GM18499 (cell line): Measurements from ENCODE around the gene HEATR5A.
"Not testable (repeated sequence)": the region's sequence is repeated elsewhere in the genome, so short reads cannot be mapped to it uniquely, and the experiment has no call there.

Experiments used
- ATAC-seq: cut with Tn5 transposase; IDR thresholded peaks from one replicate; pipeline ENCODE4 v1.9.1; 2021; ENCODE audit warnings: moderate number of reproducible peaks; ENCODE audit not compliant: insufficient read depth, unreplicated experiment

HEATR5A gene

GRCh38 chr14:31263485-31264133, 156.7 kb downstream of the HEATR5A start:
- no peak for ATAC-seq

GRCh38 chr14:31261859-31262731, 158.3 kb downstream of the HEATR5A start:
- no peak for ATAC-seq

DNA sequence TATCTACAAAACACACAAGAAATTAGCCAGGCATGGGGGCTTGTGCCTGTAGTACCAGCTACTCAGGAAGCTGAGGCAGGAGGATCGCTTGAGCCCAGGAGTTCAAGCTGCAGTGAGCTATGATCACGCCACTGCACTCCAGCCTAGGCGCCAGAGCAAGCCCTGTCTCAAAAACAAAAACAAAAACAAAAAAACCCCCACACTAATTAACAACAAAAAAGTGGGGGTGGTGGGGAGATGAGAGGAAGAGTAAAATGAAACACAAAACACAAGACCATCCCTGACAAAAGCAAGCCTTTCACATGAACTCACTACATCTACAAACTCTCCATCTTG, 158.9 kb downstream of the HEATR5A start:
- no peak for ATAC-seq

GRCh38 chr14:31259040-31259435, 161.3 kb downstream of the HEATR5A start:
- not testable (repeated sequence) for ATAC-seq

- no peak for ATAC-seq
Observed at GRCh38 chr14:31258427-31259039, 161.8 kb downstream of the HEATR5A start.

GRCh38 chr14:31257554-31258426, 162.6 kb downstream of the HEATR5A start:
- ATAC-seq = not testable (repeated sequence)

DNA sequence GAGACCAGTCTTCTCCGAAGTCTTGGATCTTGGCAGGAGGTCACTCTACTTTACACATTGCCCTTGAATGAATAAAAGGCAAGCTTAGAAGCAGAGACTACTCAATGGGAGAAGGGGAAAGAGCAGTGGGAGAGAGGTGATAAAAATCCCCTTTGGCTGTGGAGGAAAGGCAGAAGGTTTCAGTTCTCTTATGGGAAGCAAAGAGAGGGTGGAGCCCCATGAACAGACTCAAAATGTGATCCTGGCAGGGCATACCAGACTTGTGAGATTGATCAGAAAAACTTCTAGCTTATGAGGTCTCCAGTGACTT, 163.2 kb downstream of the HEATR5A start:
- no peak for ATAC-seq

- ATAC-seq = no peak
Observed at GRCh38 chr14:31256534-31257243, 163.7 kb downstream of the HEATR5A start.

GRCh38 chr14:31255918-31256317, 164.4 kb downstream of the HEATR5A start:
- ATAC-seq = not testable (repeated sequence)

DNA sequence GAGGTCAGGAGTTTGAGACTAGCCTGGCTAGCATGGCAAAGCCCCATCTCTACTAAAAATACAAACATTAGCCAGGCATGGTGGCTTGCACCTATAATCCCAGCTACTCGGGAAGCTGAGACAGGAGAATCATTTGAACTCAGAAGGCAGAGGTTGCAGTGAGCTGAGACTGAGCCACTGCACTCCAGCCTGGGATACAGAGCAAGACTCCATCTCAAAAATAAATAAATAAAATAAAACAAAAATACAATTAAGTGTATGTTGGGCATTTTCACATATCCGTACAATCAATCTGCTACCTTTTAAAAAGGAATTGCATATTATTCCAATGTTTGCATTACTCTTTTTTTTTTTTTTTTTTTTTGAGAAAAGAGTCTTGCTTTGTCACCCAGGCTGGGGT, 165.1 kb downstream of the HEATR5A start:
- ATAC-seq = no peak

DNA sequence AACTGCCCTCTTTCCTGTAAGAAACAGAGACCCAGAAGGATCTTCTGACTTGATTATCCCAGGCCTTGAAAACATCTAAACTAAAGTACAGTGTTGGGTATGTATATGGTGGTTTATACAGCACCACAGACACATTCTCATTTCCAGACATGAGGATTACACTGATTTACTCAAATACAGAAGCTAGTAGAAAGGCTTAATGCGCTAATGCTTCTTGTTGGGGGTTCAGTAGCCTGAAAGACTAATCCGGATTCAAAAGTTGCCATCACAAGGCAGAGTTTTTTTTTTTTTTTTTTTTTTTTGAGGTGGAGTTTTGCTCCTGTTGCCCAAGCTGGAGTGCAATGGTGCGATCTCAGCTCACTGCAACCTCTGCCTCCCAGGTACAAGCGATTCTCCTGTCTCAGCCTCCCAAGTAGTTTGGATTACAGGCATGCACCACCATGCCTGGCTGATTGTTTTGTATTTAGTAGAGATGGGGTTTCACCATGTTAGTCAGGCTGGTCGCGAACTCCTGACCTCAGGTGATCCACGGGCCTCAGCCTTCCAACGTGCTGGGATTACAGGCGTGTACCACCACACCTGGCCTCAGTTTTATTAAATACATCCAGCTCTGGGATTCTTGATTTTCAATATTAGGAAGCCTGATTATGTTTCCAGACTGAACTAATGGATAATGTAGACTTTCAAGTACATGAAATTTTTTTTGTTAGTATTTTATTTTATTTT, 166.4 kb downstream of the HEATR5A start:
- ATAC-seq = no peak

DNA sequence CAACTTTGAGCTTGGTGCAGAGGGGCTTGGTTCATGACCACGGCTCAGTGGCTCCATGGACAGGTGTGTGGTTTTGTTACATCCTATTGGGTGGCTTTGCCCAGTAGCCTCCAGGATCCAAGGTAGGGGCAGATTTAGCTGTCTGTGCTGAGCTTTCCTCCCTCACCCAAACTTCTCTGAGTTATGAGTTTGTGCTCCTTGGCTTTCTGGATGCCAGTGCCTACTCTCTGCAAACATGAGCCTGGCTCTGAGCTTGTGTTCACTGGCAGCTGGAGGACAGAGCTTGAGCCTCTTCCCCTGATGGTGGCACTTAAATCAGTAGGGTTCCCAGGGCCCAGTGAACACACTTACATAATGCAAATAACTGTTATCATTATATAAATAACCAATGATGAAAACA, 167.5 kb downstream of the HEATR5A start:
- no peak for ATAC-seq

- ATAC-seq = no peak
Observed at GRCh38 chr14:31251028-31251958, 169.1 kb downstream of the HEATR5A start.

DNA sequence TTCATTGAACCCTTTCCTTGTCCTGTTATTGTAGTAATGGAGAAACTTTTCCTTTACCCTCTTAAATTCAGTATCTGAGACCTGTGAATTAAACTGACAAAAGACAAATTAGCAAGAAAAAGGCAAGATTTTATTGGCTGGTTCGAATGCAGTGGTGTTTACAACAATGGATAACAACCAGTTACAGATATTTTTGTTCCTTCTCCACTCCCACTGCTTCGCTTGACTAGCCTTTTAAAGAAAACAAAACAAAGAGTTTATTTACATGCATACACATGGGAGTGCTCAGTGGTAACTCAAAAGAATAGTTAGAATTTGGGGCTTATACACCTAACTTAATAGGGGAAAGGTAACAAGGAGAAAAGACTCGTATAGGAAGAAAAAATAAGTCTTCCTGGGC, 175.7 kb downstream of the HEATR5A start:
- ATAC-seq = no peak

DNA sequence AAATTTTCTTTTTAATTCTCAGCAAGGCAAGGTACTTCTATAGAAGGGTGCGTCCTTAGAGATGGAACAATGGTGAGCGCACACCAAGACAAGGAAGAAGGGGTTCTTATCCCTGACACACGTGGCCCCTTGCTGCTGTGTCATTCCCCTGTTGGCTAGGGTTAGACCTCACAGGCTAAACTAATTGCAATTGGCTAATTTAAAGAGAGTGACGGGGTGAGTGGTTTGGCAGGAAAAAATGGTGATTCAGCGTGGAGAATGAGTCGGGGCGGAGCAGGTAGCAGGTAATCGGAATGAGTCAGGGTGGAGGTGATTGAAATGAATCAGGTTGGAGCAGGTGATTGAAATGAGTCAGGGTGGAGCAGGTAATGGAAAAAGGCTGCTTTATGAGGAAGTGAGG, 176.5 kb downstream of the HEATR5A start:
- no peak for ATAC-seq

DNA sequence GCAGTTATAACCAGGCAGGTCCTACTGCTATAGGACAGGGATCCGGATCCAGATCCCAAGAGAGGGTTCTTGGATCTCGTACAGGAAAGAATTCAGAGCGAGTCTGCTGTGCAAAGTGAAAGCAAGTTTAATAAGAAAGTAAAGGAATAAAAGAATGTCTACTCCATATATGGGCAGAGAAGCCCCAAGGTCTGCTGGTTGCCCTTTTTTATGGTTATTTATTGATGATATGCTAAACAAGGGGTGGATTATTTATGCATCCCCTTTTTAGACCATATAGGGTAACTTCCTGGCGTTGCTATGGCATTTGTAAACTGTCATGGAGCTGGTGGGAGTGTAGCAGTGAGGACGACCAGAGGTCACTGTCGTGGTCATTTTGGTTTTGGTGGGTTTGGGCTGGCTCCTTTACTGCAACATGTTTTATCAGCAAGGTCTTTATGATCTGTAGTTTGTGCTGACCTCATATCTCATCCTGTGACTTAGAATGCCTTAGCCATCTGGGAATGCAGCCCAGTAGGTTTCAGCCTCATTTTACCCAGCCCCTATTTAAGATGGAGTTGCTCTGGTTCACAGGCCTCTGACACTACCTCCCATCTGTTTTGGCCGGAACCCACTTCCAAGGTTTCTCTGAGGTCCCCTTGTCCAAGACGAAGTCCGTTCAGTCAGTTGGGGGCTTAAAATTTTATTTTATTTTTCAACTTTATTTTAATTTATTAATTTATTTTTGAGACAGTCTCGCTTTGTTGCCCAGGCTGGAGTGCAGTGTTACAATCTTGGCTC, 178.0 kb downstream of the HEATR5A start:
- not testable (repeated sequence) for ATAC-seq
